Left ventricle myocardium inferior (tissue), 1 donor: ENCODE measurements around the gene ULK4. TPM values are rescaled to one million over a fixed set of nuclear protein-coding genes. Genes with fewer than 3 reads are reported as not detected.

Experiments
- DNase-seq: peaks from one replicate; pipeline ENCODE4 v3.0.0-alpha.2; 2020
- H3K27ac ChIP-seq: fragments of 200-600 bp; replicated peaks from 2 replicates; pipeline ENCODE4 v1.8.0; 2021
- H3K27me3 ChIP-seq: fragments of 200-600 bp; 2 replicates; pipeline ENCODE4 v1.8.0; 2021; ENCODE audit warnings: low read depth
- H3K36me3 ChIP-seq: fragments of 200-600 bp; 2 replicates; pipeline ENCODE4 v1.8.0; 2021
- H3K4me1 ChIP-seq: fragments of 200-600 bp; 2 replicates; pipeline ENCODE4 v1.8.0; 2021
- H3K4me3 ChIP-seq: fragments of 200-600 bp; 2 replicates; pipeline ENCODE4 v1.8.0; 2021; ENCODE audit warnings: mild to moderate bottlenecking, moderate library complexity
- H3K9me3 ChIP-seq: fragments of 200-600 bp; replicated peaks from 2 replicates; pipeline ENCODE4 v1.8.0; 2021
- intact Hi-C: fragments of 100-400 bp; cut with micrococcal nuclease; formaldehyde crosslinking; loops from one replicate; pipeline ENCODE4 v1.11.0; 2022
- total RNA-seq: library from RNA; stranded (reverse); fragmentation: NEBNext Ultra II Directional; extraction: Animal tissue kit (Norgen Biotek cat#: 25700); gene quantifications from one replicate; pipeline ENCODE4 v1.2.1, GENCODE V29; 2021
- TF ChIP-seq, protein P1 (sequence below): fragments of 200-600 bp; IDR thresholded peaks from 2 replicates; pipeline ENCODE4 v1.8.0; 2021; ENCODE audit warnings: antibody characterized with exemption, mild to moderate bottlenecking, borderline replicate concordance
- donor health status: DM: no; HTN: yes; CAD: no; lungs with severe emphysema.

The ULK4 gene
- total RNA-seq, 1 donor from 2014 or later: 1.8 TPM

DNA sequence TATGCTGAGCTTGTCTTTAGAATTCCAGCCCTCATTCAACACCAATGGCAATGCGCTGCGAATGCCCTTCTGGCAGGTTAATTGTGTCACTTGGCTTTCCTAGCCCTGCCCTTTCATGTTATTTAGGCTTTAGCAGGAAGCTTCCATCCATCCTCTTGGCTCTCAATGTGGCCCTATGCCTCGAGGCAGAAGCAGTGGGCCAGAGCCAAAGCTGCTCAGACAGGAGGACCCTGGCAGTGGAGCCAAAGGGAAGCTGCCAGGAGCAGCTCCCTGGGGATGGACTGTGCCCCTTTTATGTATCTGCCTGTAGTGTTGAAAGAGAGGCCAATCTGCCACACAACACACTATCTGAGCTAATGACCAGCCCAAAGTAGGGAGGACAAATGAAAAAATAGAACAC is 386.2 kb downstream of the ULK4 start:
- Histone ChIP-seq H3K9me3 (no peaks in the 10 kb centered on the region), H3K4me3 (no peak overlapping the region), H3K4me1 (peaks cover 28% of the 10 kb centered on the region), H3K36me3 (no peaks in the 10 kb centered on the region), H3K27me3 (no peaks in the 10 kb centered on the region), H3K27ac (peak overlapping the region; percentile 57)
- TF ChIP-seq, protein P1, sequence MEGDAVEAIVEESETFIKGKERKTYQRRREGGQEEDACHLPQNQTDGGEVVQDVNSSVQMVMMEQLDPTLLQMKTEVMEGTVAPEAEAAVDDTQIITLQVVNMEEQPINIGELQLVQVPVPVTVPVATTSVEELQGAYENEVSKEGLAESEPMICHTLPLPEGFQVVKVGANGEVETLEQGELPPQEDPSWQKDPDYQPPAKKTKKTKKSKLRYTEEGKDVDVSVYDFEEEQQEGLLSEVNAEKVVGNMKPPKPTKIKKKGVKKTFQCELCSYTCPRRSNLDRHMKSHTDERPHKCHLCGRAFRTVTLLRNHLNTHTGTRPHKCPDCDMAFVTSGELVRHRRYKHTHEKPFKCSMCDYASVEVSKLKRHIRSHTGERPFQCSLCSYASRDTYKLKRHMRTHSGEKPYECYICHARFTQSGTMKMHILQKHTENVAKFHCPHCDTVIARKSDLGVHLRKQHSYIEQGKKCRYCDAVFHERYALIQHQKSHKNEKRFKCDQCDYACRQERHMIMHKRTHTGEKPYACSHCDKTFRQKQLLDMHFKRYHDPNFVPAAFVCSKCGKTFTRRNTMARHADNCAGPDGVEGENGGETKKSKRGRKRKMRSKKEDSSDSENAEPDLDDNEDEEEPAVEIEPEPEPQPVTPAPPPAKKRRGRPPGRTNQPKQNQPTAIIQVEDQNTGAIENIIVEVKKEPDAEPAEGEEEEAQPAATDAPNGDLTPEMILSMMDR: no peak
- DNase-seq: peak; percentile 47
- intact Hi-C loops: no loop called here

DNA sequence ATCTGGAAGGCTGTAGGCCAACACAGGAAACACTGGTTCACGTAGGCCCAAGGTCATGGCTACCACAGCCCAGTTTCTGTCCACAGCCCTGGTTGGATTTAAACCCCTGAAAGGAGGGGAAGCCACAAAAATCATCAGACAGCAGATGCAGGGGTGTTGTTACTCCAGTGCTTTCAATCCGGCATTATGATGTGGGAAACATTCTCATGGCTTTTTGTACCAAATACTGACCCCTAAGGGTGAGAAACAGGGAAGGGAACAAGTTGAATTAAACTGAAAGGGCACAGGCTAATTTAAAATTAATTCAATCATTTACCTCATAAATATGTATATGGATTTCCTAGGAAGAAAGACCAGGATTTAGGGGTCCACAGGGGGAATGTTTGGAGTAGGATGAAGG is 387.0 kb downstream of the ULK4 start:
- H3K36me3 ChIP-seq: no peaks in the 10 kb centered on the region
- intact Hi-C loops: no loop called here
- no peak for DNase-seq
- H3K4me3 ChIP-seq: no peak overlapping the region
- TF ChIP-seq, protein P1: peak; percentile 23
- no peaks in the 10 kb centered on the region for H3K27me3 ChIP-seq
- peak overlapping the region; percentile 57 for H3K27ac ChIP-seq
- H3K4me1 ChIP-seq: peaks cover 28% of the 10 kb centered on the region
- H3K9me3 ChIP-seq: no peaks in the 10 kb centered on the region

DNA sequence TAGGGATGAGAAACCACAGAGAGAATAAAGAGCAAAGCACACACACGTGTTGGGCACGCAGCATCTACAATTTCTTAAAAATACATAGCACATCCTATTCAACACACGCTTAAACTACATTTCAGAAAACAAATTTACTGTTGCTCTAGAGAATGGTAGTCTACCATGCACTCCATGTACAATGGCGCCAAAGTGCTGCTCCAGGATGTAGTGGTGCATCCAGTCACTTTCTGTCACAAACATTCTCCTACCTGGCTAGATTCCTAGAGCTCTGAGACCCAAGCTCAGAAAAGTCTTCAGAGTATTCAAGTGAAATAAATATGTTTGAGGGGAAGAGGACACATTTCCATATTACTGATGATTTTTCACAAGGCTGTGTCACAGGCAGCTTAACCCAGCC is 388.3 kb downstream of the ULK4 start:
- intact Hi-C loops: no loop called here
- Histone ChIP-seq H3K4me1 (peaks cover 28% of the 10 kb centered on the region), H3K36me3 (no peaks in the 10 kb centered on the region), H3K9me3 (no peaks in the 10 kb centered on the region), H3K4me3 (no peak overlapping the region), H3K27ac (no peak overlapping the region), H3K27me3 (no peaks in the 10 kb centered on the region)
- TF ChIP-seq, protein P1: no peak
- DNase-seq: no peak

DNA sequence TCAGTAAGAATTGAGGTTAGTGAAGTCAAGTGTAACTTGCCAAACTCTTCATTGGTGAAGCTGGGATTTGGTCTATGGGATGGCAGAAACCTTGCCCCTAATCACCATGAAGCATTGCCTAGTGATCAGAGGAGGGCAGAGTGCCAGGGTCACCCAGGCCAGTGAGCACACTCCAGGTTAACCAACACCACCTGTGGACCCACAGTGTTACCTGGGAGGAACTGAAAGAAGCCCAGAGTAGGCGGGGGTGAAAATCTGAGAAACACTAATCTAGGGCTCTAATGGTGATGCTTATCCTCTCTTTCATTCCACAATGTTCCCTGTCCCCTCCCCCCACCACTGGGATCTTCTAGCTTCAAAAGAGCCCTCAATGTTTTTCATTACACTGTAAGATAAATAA is 389.8 kb downstream of the ULK4 start:
- H3K27ac ChIP-seq: no peak overlapping the region
- H3K4me3 ChIP-seq: no peak overlapping the region
- H3K4me1 ChIP-seq: peaks cover 28% of the 10 kb centered on the region
- no peaks in the 10 kb centered on the region for H3K27me3 ChIP-seq
- no peaks in the 10 kb centered on the region for H3K9me3 ChIP-seq
- TF ChIP-seq, protein P1: no peak
- intact Hi-C loops: no loop called here
- DNase-seq: no peak
- H3K36me3 ChIP-seq: no peaks in the 10 kb centered on the region

DNA sequence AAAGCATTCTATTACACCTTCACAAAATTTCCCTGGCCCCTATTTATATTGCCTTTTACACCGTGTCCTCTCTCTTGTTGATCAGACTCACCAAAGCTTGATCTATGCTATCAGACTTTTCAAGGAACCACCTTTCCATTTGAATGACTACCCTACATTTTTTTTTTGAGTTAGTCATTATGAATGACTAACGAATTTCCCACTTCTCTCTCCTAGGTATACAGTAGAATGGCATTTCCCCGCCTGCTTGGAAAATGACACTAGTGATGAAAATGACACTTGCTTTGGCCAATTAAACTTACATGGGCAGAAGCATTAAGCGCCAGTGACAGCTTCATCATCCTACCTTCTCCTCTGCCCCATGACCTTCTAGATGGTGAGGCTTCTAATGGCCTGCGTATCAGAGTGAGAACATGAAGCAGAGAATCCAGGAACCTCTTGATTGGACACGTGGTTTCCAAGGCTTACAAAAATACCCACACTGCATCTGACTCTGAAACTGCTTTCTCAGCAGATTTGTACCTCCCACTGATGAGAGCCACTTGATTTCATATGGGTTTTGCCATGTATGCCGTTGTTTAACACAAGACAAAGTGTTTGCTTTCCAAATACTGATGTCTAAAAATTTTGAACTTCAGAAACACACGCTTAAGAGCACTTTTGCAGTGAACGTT is 392.1 kb downstream of the ULK4 start:
- H3K27ac ChIP-seq: no peak overlapping the region
- H3K36me3 ChIP-seq: no peaks in the 10 kb centered on the region
- intact Hi-C loops: no loop called here
- H3K4me1 ChIP-seq: peaks cover 11% of the 10 kb centered on the region
- TF ChIP-seq, protein P1: no peak
- H3K27me3 ChIP-seq: no peaks in the 10 kb centered on the region
- DNase-seq: no peak
- H3K4me3 ChIP-seq: no peak overlapping the region
- no peaks in the 10 kb centered on the region for H3K9me3 ChIP-seq
